Measurements from ENCODE around the gene TTLL3.

- TF ChIP-seq CTCF (IDR thresholded peaks at IDR 0.05; ENCODE audit: extremely low read depth in 1 of 2, insufficient read depth in 1 of 2, low read depth in 1 of 2, low read length in 2 of 2) (no peak), EZH2 (IDR thresholded peaks at IDR 0.05; ENCODE audit: borderline replicate concordance, low read depth, low read length, severe bottlenecking) (no peak)
Observed at GRCh38 chr3:9803494-9803893, 6.6 kb upstream of the TTLL3 start.

Data from endothelial cell of umbilical vein (primary cell).